Breast epithelium (tissue), 4 donors: ENCODE results near the gene RXRB. TPM values are rescaled to one million over a fixed set of nuclear protein-coding genes. Genes with fewer than 3 reads are reported as not detected.

ENCODE experiments used
- DNase-seq, 2 donors: peaks; one replicate each; pipeline ENCODE4 v3.0.0-alpha.2; 2019; ENCODE audit warnings: low spot score in 2 of 2
- H3K27ac ChIP-seq, 2 donors: fragments of 200-600 bp; sonication (generic) in 1 of 2; one replicate each; pipeline ENCODE4 v1.5.1; 2016 to 2019; ENCODE audit warnings: mild to moderate bottlenecking in 1 of 2
- H3K27me3 ChIP-seq, 2 donors: fragments of 200-600 bp; sonication (generic) in 1 of 2; one replicate each; pipeline versions ENCODE4 v1.5.1 to v1.6.0; 2017 to 2019; ENCODE audit warnings: control low read depth in 1 of 2, mild to moderate bottlenecking in 1 of 2
- H3K36me3 ChIP-seq: fragments of 200-600 bp; one replicate; pipeline ENCODE4 v1.5.1; 2019
- H3K4me1 ChIP-seq, 2 donors: fragments of 200-600 bp; sonication (generic); one replicate each; pipeline ENCODE4 v1.5.1; 2016 to 2019; ENCODE audit warnings: control low read depth in 1 of 2
- H3K4me3 ChIP-seq, 3 donors: fragments of 200-600 bp; sonication (generic); 1 replicate in 2 of 3; 2 replicates in 1 of 3; pipeline ENCODE4 v1.5.1; 2016 to 2019; ENCODE audit warnings: mild to moderate bottlenecking in 3 of 3, moderate library complexity in 2 of 3
- H3K9me3 ChIP-seq, 2 donors: fragments of 200-600 bp; sonication (generic) in 1 of 2; one replicate each; pipeline ENCODE4 v1.5.1; 2016 to 2019; ENCODE audit warnings: control low read depth in 1 of 2
- POLR2A ChIP-seq: fragments of 450-650 bp; IDR thresholded peaks from one replicate; pipeline ENCODE4 v1.6.1; 2016; ENCODE audit warnings: antibody characterized with exemption, mild to moderate bottlenecking, moderate library complexity
- POLR2AphosphoS5 ChIP-seq, 3 donors: sonication (generic); formaldehyde crosslinking; IDR thresholded peaks; one replicate each; pipeline ENCODE4 v1.6.1; 2017; ENCODE audit warnings: antibody characterized with exemption in 3 of 3
- intact Hi-C: fragments of 100-400 bp; cut with DNase I; formaldehyde crosslinking; loops from one replicate; pipeline ENCODE4 v1.15.1; 2023; ENCODE audit warnings: low total_unique reads
- total RNA-seq, 3 donors: library from RNA; depleted of rRNA; stranded (reverse); fragments of >200 nt; gene quantifications; one replicate each; pipeline ENCODE4 v1.1.0, GENCODE V29; 2016
- TF ChIP-seq, protein P1 (sequence below), 3 donors: fragments of 450-650 bp; IDR thresholded peaks; one replicate each; pipeline ENCODE4 v1.5.1; 2016 to 2017; ENCODE audit warnings: antibody characterized with exemption in 3 of 3, mild to moderate bottlenecking in 3 of 3, moderate library complexity in 3 of 3

The RXRB gene
- 10 to 100 TPM; 27.4 to 39.1 (median 27.5) TPM for total RNA-seq

DNA sequence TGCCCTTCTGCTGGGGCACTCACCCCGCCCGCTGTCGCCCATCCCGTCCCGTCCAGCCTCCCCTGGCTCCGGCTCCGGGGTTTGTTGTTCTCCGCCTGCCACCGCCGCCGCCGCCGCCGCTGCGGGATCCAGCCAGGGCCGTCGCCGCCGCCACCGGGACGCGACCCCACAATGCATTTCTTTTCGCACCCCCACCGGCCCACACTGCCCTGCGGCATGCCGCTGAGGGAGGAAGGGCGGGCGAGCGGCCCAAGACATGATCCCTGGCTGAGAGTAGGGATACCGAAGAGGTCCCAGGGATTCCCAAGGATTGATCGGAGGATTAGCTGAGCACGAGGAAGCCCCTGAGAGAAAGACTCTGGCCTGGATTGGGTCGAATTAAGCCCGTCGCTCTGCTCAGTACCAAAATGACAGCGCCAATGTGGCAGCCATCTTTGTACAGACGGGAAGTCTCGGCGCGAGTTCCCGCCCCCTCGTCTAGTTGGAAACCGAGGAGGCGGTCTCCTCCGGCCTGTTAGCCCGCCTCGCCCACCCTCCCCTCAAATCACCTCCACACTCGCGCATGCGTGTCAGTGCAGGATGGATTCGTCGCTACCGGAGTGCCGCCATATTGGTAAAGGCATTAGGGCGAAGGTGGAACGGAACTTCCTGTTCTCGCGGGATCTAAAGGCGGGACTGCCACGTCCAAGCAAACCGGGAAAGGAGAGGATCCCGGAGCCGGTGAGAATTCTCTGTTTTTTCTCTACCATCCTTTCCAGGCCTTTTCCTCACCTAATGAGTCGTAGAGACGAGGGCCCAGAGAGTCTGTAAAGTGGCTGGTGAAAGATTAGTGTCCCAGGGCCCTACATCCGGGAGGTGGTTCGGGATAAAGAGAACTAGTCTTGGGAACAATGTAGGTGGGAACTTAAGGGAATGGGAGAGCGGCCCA lies at the start of gene RXRB, which contains the start of gene SLC39A7:
Gene RXRB (minus strand): TSS at position 447 of the 928 bp plus-strand sequence. CDS start 189 bp downstream, at position 258.
Gene SLC39A7 (plus strand): TSS at position 649 of the 928 bp plus-strand sequence. CDS start 379 bp downstream, outside the sequence.
- Histone ChIP-seq H3K9me3 (no peaks in the 10 kb centered on the region), H3K27me3 (no peaks in the 10 kb centered on the region), H3K4me1 (peaks cover 10 to 37% of the 10 kb centered on the region in 2 donors), H3K27ac (peak within 1 kb of the TSS; percentile 98 to 99), H3K36me3 (no peaks in the 10 kb centered on the region), H3K4me3 (peak within 1 kb of the TSS; percentile 61 to 94 (median 92))
- TF ChIP-seq POLR2AphosphoS5 (IDR thresholded peaks at IDR 0.05) (peak; percentile 61 to 86 (median 79)), POLR2A (peak; percentile 48)
- TF ChIP-seq, protein P1, sequence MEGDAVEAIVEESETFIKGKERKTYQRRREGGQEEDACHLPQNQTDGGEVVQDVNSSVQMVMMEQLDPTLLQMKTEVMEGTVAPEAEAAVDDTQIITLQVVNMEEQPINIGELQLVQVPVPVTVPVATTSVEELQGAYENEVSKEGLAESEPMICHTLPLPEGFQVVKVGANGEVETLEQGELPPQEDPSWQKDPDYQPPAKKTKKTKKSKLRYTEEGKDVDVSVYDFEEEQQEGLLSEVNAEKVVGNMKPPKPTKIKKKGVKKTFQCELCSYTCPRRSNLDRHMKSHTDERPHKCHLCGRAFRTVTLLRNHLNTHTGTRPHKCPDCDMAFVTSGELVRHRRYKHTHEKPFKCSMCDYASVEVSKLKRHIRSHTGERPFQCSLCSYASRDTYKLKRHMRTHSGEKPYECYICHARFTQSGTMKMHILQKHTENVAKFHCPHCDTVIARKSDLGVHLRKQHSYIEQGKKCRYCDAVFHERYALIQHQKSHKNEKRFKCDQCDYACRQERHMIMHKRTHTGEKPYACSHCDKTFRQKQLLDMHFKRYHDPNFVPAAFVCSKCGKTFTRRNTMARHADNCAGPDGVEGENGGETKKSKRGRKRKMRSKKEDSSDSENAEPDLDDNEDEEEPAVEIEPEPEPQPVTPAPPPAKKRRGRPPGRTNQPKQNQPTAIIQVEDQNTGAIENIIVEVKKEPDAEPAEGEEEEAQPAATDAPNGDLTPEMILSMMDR (IDR thresholded peaks at IDR 0.05) = no peak
- intact Hi-C loops = no loop called here
- peak; percentile 99 to 100 for DNase-seq

DNA sequence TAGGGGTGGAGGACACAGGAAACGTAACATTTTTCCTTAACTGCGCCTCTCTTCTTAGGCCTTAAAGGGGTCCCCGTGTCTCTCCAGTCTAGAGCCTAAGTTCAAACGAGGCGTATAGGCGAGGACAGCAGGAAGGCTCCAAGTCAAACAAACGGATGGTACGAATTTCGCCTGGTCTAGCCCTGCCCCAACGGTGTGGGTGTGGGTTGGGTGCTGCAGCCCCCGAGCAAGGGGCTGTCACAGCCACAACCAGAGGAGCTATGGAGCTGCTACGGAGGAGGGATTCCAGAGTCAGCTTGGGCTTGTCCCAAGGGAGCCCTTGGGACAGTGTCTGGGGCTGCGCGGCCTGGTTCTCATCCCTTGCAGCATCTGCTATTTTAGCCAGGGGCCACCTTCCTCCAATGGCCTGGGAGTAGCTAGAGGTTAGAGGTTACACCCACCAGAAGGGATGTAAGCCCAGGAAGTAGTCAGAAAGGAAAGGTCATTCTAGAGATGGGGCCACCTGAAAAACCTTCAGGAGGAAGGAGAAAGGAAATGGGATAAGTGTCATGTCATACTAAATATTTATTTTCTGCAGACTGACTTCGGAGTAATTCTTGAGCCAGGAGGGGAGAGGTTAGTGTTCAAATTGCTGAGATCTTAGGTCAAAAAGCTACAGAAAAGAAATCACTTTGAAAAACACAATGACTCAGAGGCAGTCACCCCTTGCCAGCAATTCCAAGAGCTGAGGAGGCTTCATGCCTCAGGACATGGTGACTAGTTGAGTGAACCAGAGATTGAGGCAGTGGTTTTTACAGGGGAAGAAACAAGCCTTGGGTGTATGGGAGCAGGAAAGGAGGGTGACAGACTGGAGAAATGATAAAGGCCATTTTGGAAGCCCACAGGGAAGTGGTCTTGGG lies 49.5 kb upstream of the RXRB start:
- DNase-seq = no peak
- H3K36me3 ChIP-seq = no peaks in the 10 kb centered on the region
- TF ChIP-seq POLR2AphosphoS5 (IDR thresholded peaks at IDR 0.05) (no peak), POLR2A (peak; percentile 6)
- H3K9me3 ChIP-seq = no peaks in the 10 kb centered on the region
- H3K4me1 ChIP-seq = peaks cover 0 to 6% of the 10 kb centered on the region in 2 donors
- H3K27me3 ChIP-seq = no peaks in the 10 kb centered on the region
- intact Hi-C loops = loop anchor here (10.0 kb wide), 1 partner anchor 135 kb away; no protein-coding TSS in a partner anchor
- peak overlapping the region; percentile 93 to 95 for H3K27ac ChIP-seq
- peak overlapping the region; percentile 48 to 69 (median 69) for H3K4me3 ChIP-seq

DNA sequence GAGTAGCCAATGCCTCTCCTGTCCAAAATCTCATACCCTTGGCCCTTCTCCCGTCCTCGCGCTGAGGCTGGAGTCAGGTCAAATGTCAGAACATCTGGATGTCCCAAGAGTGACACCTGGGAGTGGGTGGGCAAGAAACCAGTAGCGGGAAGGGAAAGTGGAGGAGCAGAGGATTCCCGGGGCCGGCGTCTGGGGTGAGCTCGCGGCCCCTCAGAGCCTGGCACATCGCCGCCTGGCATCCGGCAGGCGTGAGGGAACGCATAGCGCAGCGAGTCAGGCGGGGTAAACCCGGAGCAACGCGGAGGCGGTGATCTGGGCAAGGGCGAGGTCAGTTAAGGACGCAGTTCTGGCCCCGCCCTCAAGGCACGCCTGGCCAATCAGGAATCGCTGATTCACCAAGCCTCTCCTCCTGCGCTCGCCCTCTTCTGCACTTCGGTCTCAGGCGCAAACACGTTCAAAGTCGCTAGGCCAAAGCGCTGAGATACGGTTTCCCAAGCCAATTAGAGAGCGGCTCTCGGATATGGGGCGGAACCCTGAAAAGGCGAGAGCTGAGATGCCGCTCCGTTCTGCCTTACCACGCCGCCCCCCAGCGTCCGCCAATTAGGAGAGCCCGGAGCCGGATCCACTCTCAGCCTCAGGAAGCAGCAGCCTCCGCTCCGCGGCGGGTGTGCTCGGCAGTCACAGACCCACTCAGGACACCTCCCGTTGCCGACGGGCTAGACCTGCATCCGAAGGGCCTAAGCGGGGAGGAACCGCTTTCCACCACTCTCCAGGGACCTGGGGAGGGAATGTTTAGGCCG lies 48.7 kb upstream of the RXRB start:
- H3K4me3 ChIP-seq = peak overlapping the region; percentile 48 to 69 (median 69)
- intact Hi-C loops = loop anchor here (10.0 kb wide), 1 partner anchor 134 kb away; no protein-coding TSS in a partner anchor
- no peaks in the 10 kb centered on the region for H3K9me3 ChIP-seq
- no peaks in the 10 kb centered on the region for H3K36me3 ChIP-seq
- TF ChIP-seq POLR2A (peak; percentile 33), POLR2AphosphoS5 (IDR thresholded peaks at IDR 0.05) (peak; percentile 58 to 85 (median 76))
- TF ChIP-seq, protein P1 (IDR thresholded peaks at IDR 0.05) = no peak
- no peaks in the 10 kb centered on the region for H3K27me3 ChIP-seq
- H3K27ac ChIP-seq = peak overlapping the region; percentile 93 to 95
- peak; percentile 97 to 98 for DNase-seq
- H3K4me1 ChIP-seq = peaks cover 0 to 6% of the 10 kb centered on the region in 2 donors

DNA sequence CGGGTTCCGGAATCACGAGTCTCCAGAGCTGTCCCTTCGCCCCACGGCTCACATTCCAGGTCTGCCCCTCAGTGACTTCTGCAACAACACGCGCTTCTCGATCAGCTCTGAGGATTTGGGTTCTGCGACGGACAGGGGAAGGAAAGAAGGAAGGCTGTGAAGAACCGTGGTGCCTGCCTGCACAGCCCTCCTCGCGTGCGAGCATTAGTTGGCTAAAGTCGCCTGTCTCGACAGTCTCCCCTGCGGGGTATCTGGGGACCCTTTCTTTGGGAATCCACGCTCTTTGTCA lies 48.1 kb upstream of the RXRB start:
- H3K9me3 ChIP-seq = no peaks in the 10 kb centered on the region
- H3K4me3 ChIP-seq = peak overlapping the region; percentile 48 to 69 (median 69)
- DNase-seq = no peak
- H3K36me3 ChIP-seq = no peaks in the 10 kb centered on the region
- intact Hi-C loops = loop anchor here (10.0 kb wide), 1 partner anchor 134 kb away; no protein-coding TSS in a partner anchor
- H3K4me1 ChIP-seq = peaks cover 0 to 6% of the 10 kb centered on the region in 2 donors
- H3K27me3 ChIP-seq = no peaks in the 10 kb centered on the region
- peak overlapping the region; percentile 93 to 95 for H3K27ac ChIP-seq
- TF ChIP-seq, protein P1 (IDR thresholded peaks at IDR 0.05) = peak in 1 of 3 donors; percentile 46
- TF ChIP-seq POLR2AphosphoS5 (IDR thresholded peaks at IDR 0.05) = no peak
